CD4-positive, alpha-beta T cell treated with Interleukin-15 for 4 hours (primary cell): ENCODE results near the gene ZDHHC12.
"Not testable (repeated sequence)": the region's sequence is repeated elsewhere in the genome, so short reads cannot be mapped to it uniquely, and the experiment has no call there.

Experiments used
- DNase-seq: peaks from one replicate; pipeline ENCODE4 v3.0.0-alpha.2; 2020; ENCODE audit warnings: low spot score

Gene ZDHHC12

DNA sequence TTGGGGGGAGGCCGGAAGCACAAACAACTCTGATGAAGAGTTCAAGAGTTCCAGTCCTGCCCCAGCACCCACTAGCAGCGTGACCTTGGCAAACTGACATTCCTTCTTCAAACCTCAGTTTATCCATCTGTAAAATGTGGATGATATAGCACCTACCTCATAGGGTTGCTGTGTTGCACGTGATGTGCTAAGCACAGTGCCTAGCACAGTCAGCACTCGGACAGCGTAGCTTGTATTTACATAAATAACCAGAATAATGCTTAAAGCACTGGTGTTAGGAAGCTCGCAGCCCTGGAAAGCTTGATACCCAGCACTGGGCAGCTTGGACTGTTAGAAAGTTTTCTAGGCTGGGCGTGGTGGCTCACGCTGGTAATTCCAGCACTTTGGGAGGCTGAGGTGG, 16.5 kb downstream of the ZDHHC12 start:
- DNase-seq, result no peak

GRCh38 chr9:128706671-128707381, 17.1 kb downstream of the ZDHHC12 start:
- no peak for DNase-seq

DNA sequence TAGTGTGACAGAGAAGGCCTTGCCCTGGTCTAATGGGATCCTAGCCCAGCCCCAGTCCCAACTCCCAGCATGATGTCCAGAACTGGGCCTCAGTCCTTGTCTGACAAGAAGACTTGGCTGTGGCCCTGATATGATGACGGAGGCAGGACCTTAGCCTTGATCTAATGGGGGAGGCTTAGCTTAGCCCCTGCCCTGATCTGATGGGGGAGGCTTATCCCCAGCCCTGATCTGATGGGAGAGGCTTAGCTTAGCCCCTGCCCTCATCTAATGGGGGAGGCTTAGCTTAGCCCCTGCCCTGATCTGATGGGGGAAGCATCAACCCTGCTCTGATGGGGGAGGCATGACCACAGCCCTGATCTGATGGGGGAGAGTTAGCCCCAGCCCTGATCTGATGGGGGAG, 17.9 kb downstream of the ZDHHC12 start:
- DNase-seq, result no peak

GRCh38 chr9:128705051-128705965, 18.6 kb downstream of the ZDHHC12 start:
- DNase-seq, result no peak

GRCh38 chr9:128704356-128704670, 19.6 kb downstream of the ZDHHC12 start:
- DNase-seq, result no peak

DNA sequence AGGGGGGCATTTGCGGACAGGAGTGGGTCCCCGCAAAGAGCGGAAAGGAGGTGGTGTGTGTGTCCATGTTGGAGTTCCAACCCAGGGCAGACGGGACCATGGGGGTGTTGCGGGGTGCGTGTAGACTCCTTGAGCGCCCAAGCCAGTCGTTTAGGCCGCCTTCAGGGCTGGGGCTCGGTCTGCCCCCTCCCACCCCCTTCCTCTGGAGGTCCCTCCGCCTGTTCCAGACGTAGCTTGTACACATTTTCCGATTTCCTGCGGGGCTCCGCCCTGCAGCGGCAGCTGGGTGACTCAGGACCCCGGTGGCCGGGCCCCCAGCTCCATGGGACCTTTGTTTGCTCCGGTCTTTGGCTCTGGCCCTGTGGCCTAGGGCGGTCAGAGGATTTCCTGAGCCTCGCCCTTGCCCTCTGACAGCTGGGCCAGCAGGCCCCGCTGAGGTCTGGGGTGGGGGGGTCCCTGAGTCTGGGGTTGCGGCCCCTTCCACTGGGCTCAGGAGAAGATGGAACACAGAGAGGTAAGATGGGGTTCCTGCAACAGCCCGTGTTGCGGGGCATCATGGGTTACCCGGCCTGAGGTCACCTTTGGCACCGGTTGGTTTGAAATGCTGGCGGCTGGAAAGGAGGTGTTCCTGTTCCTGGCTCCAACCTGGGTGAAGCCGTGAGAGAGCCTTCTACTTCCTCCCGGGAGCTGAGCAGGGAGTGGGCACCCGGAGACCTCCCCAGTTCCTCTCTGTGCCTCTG, 20.1 kb downstream of the ZDHHC12 start:
- DNase-seq, result no peak

DNA sequence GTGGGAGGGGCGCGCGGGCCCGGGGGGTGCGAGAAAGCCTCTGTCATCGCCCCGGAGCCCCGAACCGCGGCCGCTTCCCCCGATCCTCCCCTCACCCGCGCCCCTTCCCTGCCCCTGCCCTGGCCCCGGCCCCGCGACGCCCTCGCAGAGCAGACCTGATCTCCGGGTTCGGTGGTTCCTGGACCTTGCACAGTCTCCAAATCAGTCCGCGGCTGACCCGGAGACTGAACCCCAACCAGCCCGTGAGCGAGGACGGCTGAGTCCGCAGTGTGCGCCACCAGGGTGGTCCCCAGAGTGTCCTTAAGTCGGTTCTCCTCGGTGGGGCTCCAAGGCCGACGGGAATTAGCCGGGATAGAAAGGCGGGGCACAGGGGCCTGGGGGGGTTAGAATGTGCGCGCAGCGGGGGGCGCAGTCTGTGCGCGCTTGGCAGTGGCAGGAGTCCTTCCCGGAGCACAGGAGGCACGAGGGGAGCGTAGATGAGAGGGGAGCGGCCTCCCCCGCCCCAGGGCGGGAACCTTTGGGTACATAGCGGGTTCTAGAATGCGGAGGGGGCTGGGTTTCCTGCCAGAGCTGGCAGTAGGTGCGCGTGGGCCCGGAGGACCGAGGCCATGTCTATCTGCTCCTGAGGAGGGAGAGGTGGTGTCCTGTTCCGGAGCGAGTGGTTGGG, 20.8 kb downstream of the ZDHHC12 start:
- DNase-seq, result no peak

GRCh38 chr9:128702445-128702948, 21.4 kb downstream of the ZDHHC12 start, which contains the start of gene PKN3:
PKN3 (plus strand) TSS chr9:128702503; CDS start chr9:128702916, 413 bp downstream.
- peak; percentile 80 for DNase-seq

GRCh38 chr9:128701227-128701854, 22.6 kb downstream of the ZDHHC12 start:
- DNase-seq, result no peak

GRCh38 chr9:128699096-128699795, 24.7 kb downstream of the ZDHHC12 start:
- not testable (repeated sequence) for DNase-seq

DNA sequence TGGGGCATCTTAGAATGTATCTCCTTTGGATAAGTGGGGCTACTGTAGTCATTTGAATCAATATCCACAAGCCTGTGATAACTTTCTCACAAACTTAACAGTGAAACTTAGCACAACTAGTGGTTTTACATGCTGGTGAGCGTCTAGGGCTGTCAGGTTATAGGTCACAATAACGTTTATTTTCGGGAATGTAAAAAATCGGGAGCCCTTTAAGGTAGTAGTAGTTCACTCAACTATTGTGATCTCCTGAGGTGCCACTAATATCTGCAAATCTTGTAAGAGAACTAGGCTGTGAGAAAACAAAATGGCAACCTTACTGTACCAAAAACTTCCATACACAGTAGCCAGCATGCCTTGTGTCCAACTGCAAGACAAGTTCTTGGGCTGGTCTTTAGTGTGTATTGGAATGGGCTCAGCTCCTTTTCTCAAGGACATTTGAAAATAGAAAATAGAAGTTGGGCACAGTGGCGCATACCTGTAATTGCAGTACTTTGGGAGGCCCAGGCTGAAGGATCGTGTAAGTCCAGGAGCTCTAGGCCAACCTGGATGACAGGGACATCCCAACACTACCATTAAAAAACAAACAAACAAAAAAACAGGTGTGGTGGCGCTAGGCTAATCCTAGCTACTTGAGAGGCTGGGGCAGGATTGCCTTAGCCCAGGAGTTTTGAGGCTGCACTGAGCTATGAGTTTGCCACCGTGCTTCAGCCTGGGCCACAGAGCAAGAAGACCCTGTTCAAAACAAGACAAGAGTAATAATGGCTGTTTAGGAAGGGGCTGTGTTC, 26.8 kb downstream of the ZDHHC12 start:
- DNase-seq, result no peak

GRCh38 chr9:128694344-128694743, 29.6 kb downstream of the ZDHHC12 start:
- DNase-seq, result no peak

GRCh38 chr9:128693738-128694137, 30.2 kb downstream of the ZDHHC12 start:
- not testable (repeated sequence) for DNase-seq

DNA sequence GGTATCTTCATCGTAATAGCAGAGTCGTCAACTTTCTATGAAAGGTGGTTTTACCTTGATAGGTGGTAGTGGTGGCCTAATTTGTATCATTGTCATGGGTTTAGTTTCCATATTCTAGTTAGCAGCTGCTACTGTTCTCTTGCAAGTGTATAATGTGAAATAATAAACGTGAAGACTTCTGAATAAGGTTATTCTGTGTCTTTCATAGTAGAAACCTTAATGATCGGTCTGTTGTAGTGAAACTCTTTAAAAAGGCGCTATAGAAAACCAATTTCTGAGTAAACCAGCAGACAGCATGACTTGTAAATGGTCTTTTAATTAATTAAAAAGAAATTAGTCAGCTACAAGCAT, 33.3 kb downstream of the ZDHHC12 start:
- DNase-seq, result no peak

DNA sequence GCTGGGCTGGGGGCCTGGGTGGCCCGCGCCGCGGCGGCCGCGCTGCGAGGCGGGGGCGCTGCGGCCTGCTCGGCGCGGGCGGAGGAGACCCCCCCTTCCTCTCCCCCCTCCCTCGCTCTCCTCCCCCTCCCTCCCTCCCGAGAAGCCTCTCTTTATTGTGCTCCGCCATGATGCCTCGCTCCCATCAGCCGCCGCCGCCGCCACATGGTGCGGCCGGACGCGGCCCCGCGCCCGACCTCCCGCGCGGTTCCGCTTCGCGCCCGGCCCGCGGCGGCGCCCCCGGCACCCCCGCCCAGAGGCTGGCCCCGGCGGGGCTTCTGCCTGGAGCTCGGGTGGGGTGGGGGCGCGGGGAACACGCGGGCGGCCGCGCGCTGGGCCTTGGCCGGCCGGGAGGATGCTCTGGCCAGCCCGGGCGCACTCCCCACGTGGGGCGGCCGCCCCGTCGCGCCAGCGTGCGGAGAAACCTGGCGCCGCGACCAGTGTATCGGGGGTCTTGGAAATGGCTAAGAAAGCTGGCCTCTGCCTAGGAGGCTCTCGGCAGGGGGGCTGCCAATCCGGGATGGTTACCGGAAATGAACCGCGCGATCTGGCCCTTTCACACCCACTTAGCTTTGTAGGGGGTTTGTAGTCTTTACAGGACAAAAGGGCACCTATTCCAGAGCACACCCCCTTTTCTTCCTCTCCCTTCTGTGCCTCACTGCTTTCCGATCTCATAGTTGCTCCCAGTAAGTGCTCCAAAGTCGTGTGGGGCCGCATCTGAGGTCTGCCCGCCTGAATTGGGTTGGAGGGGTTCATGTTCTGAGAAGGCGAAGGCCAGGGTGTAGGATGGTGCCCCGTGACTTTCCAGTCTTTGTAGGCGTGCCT, 33.9 kb downstream of the ZDHHC12 start:
- peak; percentile 64 for DNase-seq

- DNase-seq, result no peak
Observed at GRCh38 chr9:128689293-128689774, 34.6 kb downstream of the ZDHHC12 start.

DNA sequence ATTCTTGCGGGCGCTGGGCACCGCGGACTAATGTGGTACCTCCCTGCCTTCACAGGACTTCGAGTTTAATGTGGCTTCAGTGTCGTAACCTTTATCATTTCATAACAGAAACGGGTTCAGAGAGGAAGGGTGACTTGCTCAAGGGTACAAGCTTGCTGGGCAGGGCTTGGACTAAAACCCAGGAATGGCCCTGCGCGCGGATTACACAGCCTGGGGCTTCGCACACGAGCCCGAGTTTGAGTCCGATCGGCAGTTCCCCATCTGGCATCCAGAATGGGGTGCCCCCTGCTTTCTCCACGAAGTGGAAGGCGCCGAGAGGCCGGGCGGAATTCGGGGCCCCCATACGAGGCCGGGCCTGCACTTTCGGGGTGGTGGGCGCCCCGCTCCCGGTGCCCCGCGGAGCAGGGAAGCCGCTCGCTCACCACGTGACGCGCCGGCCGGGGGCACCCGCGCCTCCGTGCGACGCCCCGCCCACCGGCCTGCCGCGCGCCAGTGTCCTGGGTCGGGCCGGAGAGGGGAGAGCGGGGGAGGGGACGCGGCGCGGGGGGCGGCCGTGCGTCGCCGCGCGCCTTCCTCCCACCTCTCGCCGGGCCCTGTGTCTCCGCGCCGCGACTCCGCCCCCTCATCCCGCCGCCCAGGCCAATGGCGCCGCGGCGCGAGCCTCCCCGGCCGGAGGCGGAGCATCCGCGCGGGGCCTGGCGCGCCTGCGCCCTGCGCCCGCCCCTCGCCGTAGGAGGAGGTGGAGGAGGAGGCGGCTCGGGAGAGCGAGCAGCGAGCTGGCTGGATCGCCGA, 35.2 kb downstream of the ZDHHC12 start, which contains the start of gene SET:
Gene SET, plus strand, starts transcription at position 722 of the 792 bp plus-strand sequence. CDS start 361 bp downstream, outside the sequence.
- peak; percentile 94 for DNase-seq

DNA sequence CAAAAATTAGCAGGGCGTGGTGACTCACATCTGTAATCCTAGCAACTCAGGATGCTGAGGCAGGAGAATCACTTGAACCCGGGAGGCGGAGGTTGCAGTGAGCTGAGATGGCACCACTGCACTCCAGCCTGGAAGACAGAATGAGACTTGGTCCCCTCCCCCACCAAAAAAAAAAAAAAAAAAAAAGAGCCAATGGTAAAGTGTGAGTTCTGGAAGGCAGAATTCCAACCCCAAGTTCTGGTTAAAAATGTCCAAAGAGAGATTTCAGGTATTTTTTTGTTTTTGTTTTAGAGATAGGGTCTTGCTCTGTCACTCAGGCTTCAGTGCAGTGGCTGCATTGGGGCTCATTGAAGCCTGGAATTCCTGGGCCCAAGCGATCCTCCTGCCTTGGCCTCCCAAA, 36.5 kb downstream of the ZDHHC12 start:
- DNase-seq, result no peak
